Measurements from ENCODE around the gene MAL. TPM values are rescaled to one million over a fixed set of nuclear protein-coding genes. Genes with fewer than 3 reads are reported as not detected.

The MAL gene
- total RNA-seq, 1 experiment from 2014 or later, result not detected

DNA sequence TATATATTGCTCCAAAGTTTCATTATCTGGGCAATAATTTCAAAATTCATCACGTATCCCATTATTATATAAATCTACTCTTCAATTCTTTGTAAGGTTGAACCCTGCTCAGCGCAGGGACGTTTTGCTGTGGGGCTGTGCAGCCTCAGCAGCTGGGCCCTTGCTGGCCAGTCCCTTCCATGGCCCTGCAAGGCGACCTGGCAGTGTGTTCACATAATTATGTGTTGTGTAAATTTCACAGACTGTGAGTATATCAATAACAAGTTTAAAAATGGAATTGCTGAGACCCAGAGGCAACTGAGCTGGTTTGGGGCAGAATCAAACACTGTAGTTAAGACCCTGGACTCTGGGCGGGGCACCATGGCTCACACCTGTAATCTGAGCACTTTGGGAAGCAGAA, 16.1 kb upstream of the MAL start:
- no peak overlapping the region for H3K27ac ChIP-seq (ENCODE audit: low read length)
- no peak overlapping the region for H2AFZ ChIP-seq (ENCODE audit: low read length)
- H4K20me1 ChIP-seq (ENCODE audit: insufficient read depth, low read depth, low read length), result no peaks in the 10 kb centered on the region
- no peaks in the 10 kb centered on the region for H3K9me3 ChIP-seq (ENCODE audit: low read length)
- DNase-seq, result no peak
- no peaks in the 10 kb centered on the region for H3K79me2 ChIP-seq (ENCODE audit: low read length)
- H3K4me3 ChIP-seq (ENCODE audit: low read length), result no peak overlapping the region
- no peaks in the 10 kb centered on the region for H3K36me3 ChIP-seq (ENCODE audit: insufficient read depth, low read length)
- no peaks in the 10 kb centered on the region for H3K27me3 ChIP-seq (ENCODE audit: low read length)
- no peaks in the 10 kb centered on the region for H3K9me2 ChIP-seq (replicated peaks; ENCODE audit: insufficient read depth, low read length)
- no peaks in the 10 kb centered on the region for H3K4me1 ChIP-seq (ENCODE audit: low read length)
- H3K4me2 ChIP-seq (ENCODE audit: low read depth, low read length, poor library complexity, severe bottlenecking), result no peak overlapping the region
- no peak overlapping the region for H3K9ac ChIP-seq (ENCODE audit: low read length)

DNA sequence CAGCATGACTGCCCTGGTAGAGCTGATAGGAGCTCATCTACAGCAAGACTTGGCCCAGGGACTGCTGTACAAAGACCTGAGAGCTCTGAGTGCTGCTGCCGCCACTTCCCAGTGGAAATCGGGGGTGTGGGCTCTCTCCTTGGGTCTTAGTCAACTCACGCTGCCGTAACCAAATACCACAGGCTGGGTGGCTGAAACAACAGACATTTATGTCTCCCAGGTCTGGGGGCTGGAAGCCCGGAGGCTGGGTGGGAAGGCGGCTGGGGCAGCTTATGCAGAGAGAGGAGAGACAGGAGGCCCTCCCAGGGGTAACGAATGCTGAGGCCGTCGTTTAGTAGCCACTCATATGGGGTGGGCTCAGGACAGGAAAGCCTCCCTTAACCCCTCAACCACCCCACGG, 15.4 kb upstream of the MAL start:
- no peak overlapping the region for H3K4me2 ChIP-seq (ENCODE audit: low read depth, low read length, poor library complexity, severe bottlenecking)
- H3K27ac ChIP-seq (ENCODE audit: low read length), result no peak overlapping the region
- H3K79me2 ChIP-seq (ENCODE audit: low read length), result no peaks in the 10 kb centered on the region
- H3K9ac ChIP-seq (ENCODE audit: low read length), result no peak overlapping the region
- no peaks in the 10 kb centered on the region for H3K36me3 ChIP-seq (ENCODE audit: insufficient read depth, low read length)
- no peaks in the 10 kb centered on the region for H4K20me1 ChIP-seq (ENCODE audit: insufficient read depth, low read depth, low read length)
- H3K27me3 ChIP-seq (ENCODE audit: low read length), result no peaks in the 10 kb centered on the region
- DNase-seq, result no peak
- no peaks in the 10 kb centered on the region for H3K4me1 ChIP-seq (ENCODE audit: low read length)
- H2AFZ ChIP-seq (ENCODE audit: low read length), result no peak overlapping the region
- no peaks in the 10 kb centered on the region for H3K9me2 ChIP-seq (replicated peaks; ENCODE audit: insufficient read depth, low read length)
- H3K9me3 ChIP-seq (ENCODE audit: low read length), result no peaks in the 10 kb centered on the region
- H3K4me3 ChIP-seq (ENCODE audit: low read length), result no peak overlapping the region

DNA sequence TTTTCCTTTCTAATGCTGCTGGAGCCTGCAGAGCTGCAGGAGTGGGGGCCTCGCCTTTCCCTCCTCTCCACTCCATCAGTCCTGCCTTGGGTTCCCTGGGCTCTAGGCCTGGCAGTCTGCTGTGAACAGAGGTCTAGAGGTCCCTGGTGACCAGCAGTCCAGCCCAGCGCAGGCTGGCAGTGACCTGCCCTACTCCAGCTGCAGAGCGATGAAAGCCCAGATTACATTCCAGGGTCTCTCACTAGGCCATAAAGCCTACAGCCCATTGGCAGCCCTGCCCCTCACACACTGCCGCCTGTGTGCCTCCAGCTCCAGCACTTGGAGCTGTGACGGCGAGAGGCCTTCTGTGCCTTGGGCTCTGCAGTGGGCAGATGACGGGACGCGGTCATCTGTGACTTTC, 14.8 kb upstream of the MAL start:
- Histone ChIP-seq H3K4me1 (ENCODE audit: low read length) (no peaks in the 10 kb centered on the region), H3K9me2 (replicated peaks; ENCODE audit: insufficient read depth, low read length) (no peaks in the 10 kb centered on the region), H3K4me3 (ENCODE audit: low read length) (no peak overlapping the region), H3K79me2 (ENCODE audit: low read length) (no peaks in the 10 kb centered on the region), H3K9me3 (ENCODE audit: low read length) (no peaks in the 10 kb centered on the region), H2AFZ (ENCODE audit: low read length) (no peak overlapping the region), H3K36me3 (ENCODE audit: insufficient read depth, low read length) (no peaks in the 10 kb centered on the region), H3K27me3 (ENCODE audit: low read length) (no peaks in the 10 kb centered on the region), H3K27ac (ENCODE audit: low read length) (no peak overlapping the region), H3K4me2 (ENCODE audit: low read depth, low read length, poor library complexity, severe bottlenecking) (no peak overlapping the region), H4K20me1 (ENCODE audit: insufficient read depth, low read depth, low read length) (no peaks in the 10 kb centered on the region), H3K9ac (ENCODE audit: low read length) (no peak overlapping the region)
- no peak for DNase-seq

DNA sequence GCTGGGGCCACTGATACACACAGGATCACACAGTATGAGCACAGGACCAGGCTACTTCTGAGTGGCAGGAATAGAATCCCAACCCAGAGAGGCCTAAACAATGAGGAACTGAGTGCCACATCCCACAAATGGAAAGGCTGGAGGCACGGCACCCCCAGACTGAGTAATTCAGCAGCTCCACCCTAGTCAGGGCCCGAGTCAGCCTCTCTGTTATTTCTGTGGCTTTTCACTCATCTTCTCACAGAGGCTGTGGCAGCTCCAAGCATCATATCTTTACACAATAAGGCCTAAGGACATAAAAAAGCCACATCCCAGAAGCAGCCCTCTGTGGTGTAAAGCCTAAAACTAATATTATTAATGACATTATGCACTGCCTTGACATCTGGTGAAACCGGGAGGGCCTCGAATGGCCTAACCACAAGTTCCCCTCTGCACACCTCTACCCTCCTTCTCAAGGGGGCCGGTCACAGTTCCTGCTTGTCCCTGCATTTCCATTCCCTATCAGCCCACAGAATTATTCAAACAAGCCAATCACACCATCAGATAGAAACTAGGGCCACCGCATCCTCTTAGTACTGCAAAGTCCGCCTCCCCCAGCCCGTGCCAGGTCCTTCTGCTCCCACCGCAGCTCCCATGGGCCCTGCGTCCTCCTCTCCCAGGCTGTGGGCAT, 12.5 kb upstream of the MAL start:
- H3K4me1 ChIP-seq (ENCODE audit: low read length), result no peaks in the 10 kb centered on the region
- H2AFZ ChIP-seq (ENCODE audit: low read length), result no peak overlapping the region
- H3K79me2 ChIP-seq (ENCODE audit: low read length), result no peaks in the 10 kb centered on the region
- no peaks in the 10 kb centered on the region for H3K9me2 ChIP-seq (replicated peaks; ENCODE audit: insufficient read depth, low read length)
- no peaks in the 10 kb centered on the region for H3K36me3 ChIP-seq (ENCODE audit: insufficient read depth, low read length)
- H3K4me2 ChIP-seq (ENCODE audit: low read depth, low read length, poor library complexity, severe bottlenecking), result no peak overlapping the region
- no peak overlapping the region for H3K4me3 ChIP-seq (ENCODE audit: low read length)
- H3K27ac ChIP-seq (ENCODE audit: low read length), result no peak overlapping the region
- H3K9me3 ChIP-seq (ENCODE audit: low read length), result no peaks in the 10 kb centered on the region
- H3K27me3 ChIP-seq (ENCODE audit: low read length), result no peaks in the 10 kb centered on the region
- DNase-seq, result no peak
- no peaks in the 10 kb centered on the region for H4K20me1 ChIP-seq (ENCODE audit: insufficient read depth, low read depth, low read length)
- H3K9ac ChIP-seq (ENCODE audit: low read length), result no peak overlapping the region

DNA sequence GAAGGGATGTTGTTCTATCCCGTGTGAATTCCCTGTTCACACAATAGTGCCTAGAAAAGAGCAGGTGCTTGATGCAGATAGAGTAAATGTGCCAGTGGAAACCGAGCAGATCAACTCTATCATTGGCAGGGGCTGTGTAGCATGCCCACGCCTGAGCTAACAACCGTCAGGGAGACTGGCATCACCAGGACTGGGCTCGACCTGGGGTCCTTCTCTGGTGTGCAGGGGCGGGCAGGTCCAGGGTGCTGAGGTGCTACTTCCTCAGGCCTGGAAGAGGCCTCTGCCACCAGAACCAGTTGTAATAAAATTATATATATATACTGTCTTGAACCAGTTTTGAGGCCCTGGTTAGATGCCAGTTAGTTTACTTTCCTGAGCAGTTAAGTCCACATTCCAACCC, 11.8 kb upstream of the MAL start:
- Histone ChIP-seq H3K27ac (ENCODE audit: low read length) (no peak overlapping the region), H4K20me1 (ENCODE audit: insufficient read depth, low read depth, low read length) (no peaks in the 10 kb centered on the region), H3K4me1 (ENCODE audit: low read length) (no peaks in the 10 kb centered on the region), H3K27me3 (ENCODE audit: low read length) (no peaks in the 10 kb centered on the region), H3K9me2 (replicated peaks; ENCODE audit: insufficient read depth, low read length) (no peaks in the 10 kb centered on the region), H3K4me3 (ENCODE audit: low read length) (no peak overlapping the region), H3K36me3 (ENCODE audit: insufficient read depth, low read length) (no peaks in the 10 kb centered on the region), H3K79me2 (ENCODE audit: low read length) (no peaks in the 10 kb centered on the region), H2AFZ (ENCODE audit: low read length) (no peak overlapping the region), H3K4me2 (ENCODE audit: low read depth, low read length, poor library complexity, severe bottlenecking) (no peak overlapping the region), H3K9ac (ENCODE audit: low read length) (no peak overlapping the region), H3K9me3 (ENCODE audit: low read length) (no peaks in the 10 kb centered on the region)
- DNase-seq, result no peak

DNA sequence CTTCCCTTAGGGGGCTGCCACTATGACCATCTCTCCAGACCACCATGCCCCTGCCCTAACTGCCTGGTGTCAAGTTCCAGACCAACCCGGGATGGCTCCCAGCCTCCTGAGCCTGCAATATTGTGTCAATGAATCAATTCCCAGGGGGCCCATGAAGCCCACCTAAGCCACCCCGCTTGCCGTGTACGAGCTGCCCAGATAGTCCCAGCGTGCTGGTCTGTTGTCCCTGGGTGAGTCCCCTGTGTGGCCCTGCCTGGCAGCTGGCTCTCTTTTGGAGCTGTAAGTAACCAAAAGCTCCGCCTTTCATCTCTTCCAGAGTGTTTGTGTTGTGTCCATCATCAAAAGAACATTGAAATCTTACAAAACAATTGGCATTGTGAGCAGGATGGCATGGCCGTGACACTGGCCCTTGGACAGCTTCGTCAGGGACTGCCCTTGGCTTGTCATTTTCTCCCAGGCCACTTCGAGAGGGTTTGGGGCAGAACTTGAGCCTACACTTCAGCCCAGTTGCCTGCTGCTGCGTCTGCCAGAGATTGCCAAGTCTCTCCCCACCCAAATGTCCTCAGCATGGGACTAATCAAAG, 11.3 kb upstream of the MAL start:
- Histone ChIP-seq H3K4me2 (ENCODE audit: low read depth, low read length, poor library complexity, severe bottlenecking) (no peak overlapping the region), H3K27me3 (ENCODE audit: low read length) (no peaks in the 10 kb centered on the region), H4K20me1 (ENCODE audit: insufficient read depth, low read depth, low read length) (no peaks in the 10 kb centered on the region), H2AFZ (ENCODE audit: low read length) (no peak overlapping the region), H3K9me3 (ENCODE audit: low read length) (no peaks in the 10 kb centered on the region), H3K4me1 (ENCODE audit: low read length) (no peaks in the 10 kb centered on the region), H3K9me2 (replicated peaks; ENCODE audit: insufficient read depth, low read length) (no peaks in the 10 kb centered on the region), H3K9ac (ENCODE audit: low read length) (no peak overlapping the region), H3K4me3 (ENCODE audit: low read length) (no peak overlapping the region), H3K79me2 (ENCODE audit: low read length) (no peaks in the 10 kb centered on the region), H3K27ac (ENCODE audit: low read length) (no peak overlapping the region), H3K36me3 (ENCODE audit: insufficient read depth, low read length) (no peaks in the 10 kb centered on the region)
- no peak for DNase-seq

DNA sequence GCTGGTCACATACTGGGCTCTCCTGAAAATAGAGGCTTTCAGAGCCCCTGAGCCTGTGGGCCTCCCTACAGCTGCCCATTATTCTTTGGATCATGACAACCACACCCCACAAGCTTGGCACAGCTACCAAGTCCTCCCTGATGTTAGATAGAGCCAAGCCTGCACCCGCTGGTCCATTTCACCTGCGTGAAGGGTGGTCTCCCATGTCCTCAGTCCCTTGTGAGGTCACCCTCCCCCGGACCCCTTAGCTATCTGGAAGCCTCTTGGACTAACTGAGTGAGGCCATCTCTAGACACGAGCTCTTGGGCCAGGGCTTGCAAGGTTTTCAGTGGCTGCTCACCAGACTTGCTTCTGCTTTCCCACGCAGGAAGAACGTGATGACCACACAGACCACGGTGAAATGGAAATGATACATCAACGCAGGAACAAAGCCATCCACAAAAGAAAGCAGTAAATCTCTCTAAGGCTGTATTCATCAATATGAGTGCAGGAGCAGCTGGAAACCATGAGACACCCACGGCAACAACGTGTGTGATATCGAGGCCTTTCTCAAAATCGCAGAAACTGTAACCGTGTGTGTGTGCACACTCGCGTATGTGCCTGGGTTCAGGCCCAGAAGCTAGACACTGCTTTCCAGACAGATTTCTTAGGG, 10.1 kb upstream of the MAL start:
- Histone ChIP-seq H3K9me3 (ENCODE audit: low read length) (no peaks in the 10 kb centered on the region), H3K36me3 (ENCODE audit: insufficient read depth, low read length) (no peaks in the 10 kb centered on the region), H3K27me3 (ENCODE audit: low read length) (no peaks in the 10 kb centered on the region), H3K4me3 (ENCODE audit: low read length) (no peak overlapping the region), H3K4me1 (ENCODE audit: low read length) (no peaks in the 10 kb centered on the region), H3K27ac (ENCODE audit: low read length) (no peak overlapping the region), H2AFZ (ENCODE audit: low read length) (no peak overlapping the region), H3K79me2 (ENCODE audit: low read length) (no peaks in the 10 kb centered on the region), H4K20me1 (ENCODE audit: insufficient read depth, low read depth, low read length) (no peaks in the 10 kb centered on the region), H3K9ac (ENCODE audit: low read length) (no peak overlapping the region), H3K9me2 (replicated peaks; ENCODE audit: insufficient read depth, low read length) (no peaks in the 10 kb centered on the region), H3K4me2 (ENCODE audit: low read depth, low read length, poor library complexity, severe bottlenecking) (no peak overlapping the region)
- no peak for DNase-seq

DNA sequence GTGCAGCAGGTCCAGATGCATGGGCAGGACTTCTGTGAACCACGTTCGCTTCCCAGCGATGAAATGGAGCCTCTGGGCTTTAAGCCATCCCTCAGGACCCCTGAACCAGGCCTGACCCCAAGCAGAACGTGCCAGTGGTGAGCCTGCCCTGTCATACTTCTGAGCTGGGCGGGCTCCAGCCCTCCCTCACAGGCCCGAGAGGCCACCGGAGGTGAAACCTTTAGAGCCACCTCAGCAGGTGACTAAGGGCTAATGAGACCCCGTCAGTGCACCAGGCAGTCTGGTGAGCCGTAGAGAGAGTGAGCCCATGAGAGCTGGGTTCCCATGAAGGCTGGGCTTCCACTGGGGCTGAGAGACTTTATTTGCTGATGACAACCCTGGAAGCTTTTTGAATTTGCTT, 8.9 kb upstream of the MAL start:
- Histone ChIP-seq H3K27ac (ENCODE audit: low read length) (no peak overlapping the region), H3K9me2 (replicated peaks; ENCODE audit: insufficient read depth, low read length) (no peaks in the 10 kb centered on the region), H3K4me1 (ENCODE audit: low read length) (no peaks in the 10 kb centered on the region), H3K36me3 (ENCODE audit: insufficient read depth, low read length) (no peaks in the 10 kb centered on the region), H3K27me3 (ENCODE audit: low read length) (no peaks in the 10 kb centered on the region), H3K9me3 (ENCODE audit: low read length) (no peaks in the 10 kb centered on the region), H3K4me3 (ENCODE audit: low read length) (no peak overlapping the region), H2AFZ (ENCODE audit: low read length) (no peak overlapping the region), H3K79me2 (ENCODE audit: low read length) (no peaks in the 10 kb centered on the region), H4K20me1 (ENCODE audit: insufficient read depth, low read depth, low read length) (no peaks in the 10 kb centered on the region), H3K4me2 (ENCODE audit: low read depth, low read length, poor library complexity, severe bottlenecking) (no peak overlapping the region), H3K9ac (ENCODE audit: low read length) (no peak overlapping the region)
- no peak for DNase-seq

All from Karpas-422 (cell line).